C4-2B (cell line): ENCODE results near the gene PREB.

Experiments used
- H3K27ac ChIP-seq: fragments of 450-650 bp; 2 replicates; pipeline ENCODE4 v1.5.1; 2017
- ZFX ChIP-seq: fragments of 450-650 bp; IDR thresholded peaks from 2 replicates; pipeline ENCODE4 v1.6.1; 2017
- TF ChIP-seq, protein P1 (sequence below): fragments of 450-650 bp; conservative IDR thresholded peaks from 2 replicates; pipeline ENCODE4 v1.5.1; 2017; ENCODE audit warnings: mild to moderate bottlenecking

The PREB gene

DNA sequence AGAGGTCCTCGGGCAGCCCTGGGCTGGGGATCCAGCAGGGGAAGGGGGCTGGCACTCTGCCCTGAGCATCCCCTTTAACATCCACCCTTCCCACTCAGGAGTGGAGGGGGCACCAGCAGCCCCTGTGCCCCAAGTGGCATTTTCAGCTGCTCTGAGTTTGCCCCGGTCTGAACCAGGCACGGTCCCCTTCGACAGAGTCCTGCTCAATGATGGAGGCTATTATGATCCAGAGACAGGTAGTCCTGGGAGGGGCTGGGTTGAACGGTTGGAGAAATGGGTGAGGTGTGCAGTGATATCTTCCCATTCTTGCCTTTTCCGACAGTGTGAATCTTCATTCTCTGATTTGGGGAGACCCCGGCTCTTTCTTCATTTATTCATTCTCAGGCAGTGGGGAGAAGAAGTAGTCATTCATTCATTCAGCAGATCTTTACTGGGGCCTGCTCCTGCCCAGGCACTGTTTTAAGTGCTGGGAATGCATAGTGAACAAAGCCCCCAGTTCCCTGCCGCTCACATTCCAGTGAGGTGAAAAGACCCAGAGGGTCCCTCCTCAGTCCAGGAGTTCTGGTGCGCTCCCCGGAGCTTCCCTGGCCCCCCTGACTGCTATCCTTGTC lies 49.3 kb downstream of the PREB start:
- peak overlapping the region; percentile 57; the same call in 1 of the 2 replicates for H3K27ac ChIP-seq
- TF ChIP-seq ZFX, result no peak
- TF ChIP-seq, protein P1, sequence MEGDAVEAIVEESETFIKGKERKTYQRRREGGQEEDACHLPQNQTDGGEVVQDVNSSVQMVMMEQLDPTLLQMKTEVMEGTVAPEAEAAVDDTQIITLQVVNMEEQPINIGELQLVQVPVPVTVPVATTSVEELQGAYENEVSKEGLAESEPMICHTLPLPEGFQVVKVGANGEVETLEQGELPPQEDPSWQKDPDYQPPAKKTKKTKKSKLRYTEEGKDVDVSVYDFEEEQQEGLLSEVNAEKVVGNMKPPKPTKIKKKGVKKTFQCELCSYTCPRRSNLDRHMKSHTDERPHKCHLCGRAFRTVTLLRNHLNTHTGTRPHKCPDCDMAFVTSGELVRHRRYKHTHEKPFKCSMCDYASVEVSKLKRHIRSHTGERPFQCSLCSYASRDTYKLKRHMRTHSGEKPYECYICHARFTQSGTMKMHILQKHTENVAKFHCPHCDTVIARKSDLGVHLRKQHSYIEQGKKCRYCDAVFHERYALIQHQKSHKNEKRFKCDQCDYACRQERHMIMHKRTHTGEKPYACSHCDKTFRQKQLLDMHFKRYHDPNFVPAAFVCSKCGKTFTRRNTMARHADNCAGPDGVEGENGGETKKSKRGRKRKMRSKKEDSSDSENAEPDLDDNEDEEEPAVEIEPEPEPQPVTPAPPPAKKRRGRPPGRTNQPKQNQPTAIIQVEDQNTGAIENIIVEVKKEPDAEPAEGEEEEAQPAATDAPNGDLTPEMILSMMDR, result no peak; the same call in 1 of the 2 replicates

- TF ChIP-seq, protein P1, result no peak
- TF ChIP-seq ZFX, result no peak
Observed at GRCh38 chr2:27084297-27085061, 50.0 kb downstream of the PREB start.

DNA sequence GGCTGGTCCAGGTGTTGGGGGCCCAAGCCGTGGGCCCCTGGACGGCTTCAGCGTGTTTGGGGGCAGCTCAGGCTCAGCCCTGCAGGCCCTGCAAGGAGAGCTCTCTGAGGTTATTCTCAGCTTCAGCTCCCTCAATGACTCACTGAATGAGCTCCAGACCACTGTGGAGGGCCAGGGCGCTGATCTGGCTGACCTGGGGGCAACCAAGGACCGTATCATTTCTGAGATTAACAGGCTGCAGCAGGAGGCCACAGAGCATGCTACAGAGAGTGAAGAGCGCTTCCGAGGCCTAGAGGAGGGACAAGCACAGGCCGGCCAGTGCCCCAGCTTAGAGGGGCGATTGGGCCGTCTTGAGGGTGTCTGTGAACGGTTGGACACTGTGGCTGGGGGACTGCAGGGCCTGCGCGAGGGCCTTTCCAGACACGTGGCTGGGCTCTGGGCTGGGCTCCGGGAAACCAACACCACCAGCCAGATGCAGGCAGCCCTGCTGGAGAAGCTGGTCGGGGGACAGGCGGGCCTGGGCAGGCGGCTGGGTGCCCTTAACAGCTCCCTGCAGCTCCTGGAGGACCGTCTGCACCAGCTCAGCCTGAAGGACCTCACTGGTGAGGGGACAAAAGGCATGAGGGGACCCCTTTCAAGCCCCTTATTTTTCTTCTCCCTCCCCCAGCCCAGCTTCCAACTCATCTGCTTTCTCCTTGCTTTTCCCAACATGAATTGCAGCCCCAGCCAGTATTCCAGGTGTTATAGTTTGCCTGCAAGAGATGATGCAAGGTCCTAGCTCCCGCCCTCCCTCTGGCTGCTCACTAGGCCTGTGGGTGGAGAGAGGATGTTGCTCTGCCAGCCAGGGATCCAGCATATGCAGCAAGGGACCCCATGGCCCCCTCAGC lies 50.8 kb downstream of the PREB start:
- no peak for TF ChIP-seq ZFX
- TF ChIP-seq, protein P1, result no peak
- no peak overlapping the region for H3K27ac ChIP-seq

More at GRCh38 chr2:27084297-27085061, 50.0 kb downstream of the PREB start:
- no peak overlapping the region for H3K27ac ChIP-seq

- no peak for TF ChIP-seq ZFX
- TF ChIP-seq, protein P1, result no peak
- no peak overlapping the region for H3K27ac ChIP-seq
Observed at GRCh38 chr2:27082773-27083409, 51.5 kb downstream of the PREB start.

- H3K27ac ChIP-seq, result no peak overlapping the region; the same call in 1 of the 2 replicates
- TF ChIP-seq ZFX, result no peak
- TF ChIP-seq, protein P1, result no peak
Observed at GRCh38 chr2:27081984-27082772, 52.3 kb downstream of the PREB start.
